Stomach (tissue), 4 donors: ENCODE results near the gene TMEM187.

Source experiments
- CTCF ChIP-seq, 7 experiments: fragments of 450-650 bp in 4 of 7; fragments of 200-600 bp in 3 of 7; sonication (generic) in 3 of 7; IDR thresholded peaks; one replicate each; pipeline ENCODE4 v1.5.1; 2016 to 2019; ENCODE audit warnings: antibody characterized with exemption in 7 of 7, control low read depth in 2 of 7, mild to moderate bottlenecking in 1 of 7
- POLR2A ChIP-seq, 4 donors: fragments of 450-650 bp; IDR thresholded peaks; one replicate each; pipeline ENCODE4 v1.6.1; 2016; ENCODE audit warnings: antibody characterized with exemption in 4 of 4, control low read depth in 2 of 4, mild to moderate bottlenecking in 1 of 4, moderate library complexity in 1 of 4

DNA sequence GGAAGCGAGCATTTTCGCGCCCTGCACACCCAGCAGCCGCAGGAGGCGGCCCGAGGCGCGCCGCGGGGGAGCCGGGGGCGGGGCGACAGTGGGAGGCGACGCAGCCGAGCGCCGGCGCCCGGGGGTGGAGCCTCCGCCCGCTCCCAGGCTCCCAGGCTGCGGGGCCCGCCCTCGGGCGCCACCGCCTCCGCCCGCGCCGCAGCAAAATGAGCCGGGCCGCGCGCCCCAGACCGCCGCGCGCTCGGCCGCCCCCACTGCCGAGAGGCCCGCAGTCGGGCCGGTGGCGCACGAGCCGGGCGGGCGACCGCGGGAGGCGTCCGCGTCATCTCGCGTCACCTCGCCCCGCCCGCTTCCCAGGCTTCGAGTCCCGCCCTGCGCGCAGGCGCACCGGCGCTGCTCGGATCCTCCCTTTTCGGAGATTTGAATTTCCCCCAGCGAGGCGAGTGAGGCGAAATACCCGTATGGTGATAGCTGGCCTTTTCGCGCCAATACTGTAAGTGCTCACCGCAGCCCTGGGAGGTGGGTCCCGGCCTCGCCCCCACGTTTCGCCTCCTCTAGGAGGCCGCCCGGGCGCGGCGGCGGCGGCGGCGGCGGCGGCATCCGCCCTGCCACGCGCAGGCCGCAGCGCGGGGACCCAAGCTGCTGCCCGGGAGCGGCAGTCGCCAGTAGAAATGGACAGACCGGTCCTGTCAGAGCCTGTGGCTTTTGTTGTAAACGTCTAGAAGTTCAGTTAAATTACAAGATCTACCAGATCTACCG, at the start of gene TMEM187:
- TF ChIP-seq POLR2A (IDR thresholded peaks at IDR 0.05), result no peak
- TF ChIP-seq CTCF (IDR thresholded peaks at IDR 0.05), result no peak
